SU-DHL-6 (cell line): ENCODE measurements around the gene RUFY4.
A peak's percentile ranks its signal among the peaks of the same experiment; 100 is the strongest.

ENCODE experiments used
- H2AFZ ChIP-seq: fragments of 200-600 bp; sonication (generic); 2 replicates; pipeline ENCODE4 v1.6.1; 2014; ENCODE audit warnings: low read depth, mild to moderate bottlenecking, moderate library complexity, mixed read lengths, antibody characterized with exemption, low read length; ENCODE audit not compliant: severe bottlenecking
- H3F3A ChIP-seq: fragments of 200-600 bp; shearing (Covaris generic); 2 replicates; pipeline ENCODE4 v1.6.0; 2016; ENCODE audit warnings: antibody characterized with exemption, mild to moderate bottlenecking; ENCODE audit not compliant: insufficient read depth
- H3K27ac ChIP-seq: fragments of 200-600 bp; sonication (generic); 2 replicates; pipeline ENCODE4 v1.5.1; 2016; ENCODE audit warnings: low read depth, mild to moderate bottlenecking, low read length, moderate library complexity, mixed read lengths
- H3K27me3 ChIP-seq: fragments of 200-600 bp; sonication (generic), shearing (Covaris generic); 2 replicates; pipeline ENCODE4 v1.6.0; 2014; ENCODE audit warnings: mild to moderate bottlenecking, low read length
- H3K36me3 ChIP-seq: fragments of 200-600 bp; sonication (generic); 2 replicates; pipeline ENCODE4 v1.6.1; 2014; ENCODE audit warnings: mild to moderate bottlenecking, low read length, mixed read lengths
- H3K4me2 ChIP-seq: fragments of 300-600, 200-600 bp; shearing (Covaris generic), sonication (generic); 2 replicates; pipeline ENCODE4 v1.6.0; 2014; ENCODE audit warnings: low read length, low read depth, mild to moderate bottlenecking; ENCODE audit not compliant: poor library complexity, severe bottlenecking
- H3K4me3 ChIP-seq: fragments of 200-600 bp; sonication (generic); 2 replicates; pipeline ENCODE4 v1.5.1; 2014; ENCODE audit warnings: antibody characterized with exemption, low read length, mild to moderate bottlenecking, mixed read lengths; ENCODE audit not compliant: insufficient read depth, poor library complexity, severe bottlenecking
- H3K79me2 ChIP-seq: fragments of 200-600 bp; sonication (generic); 2 replicates; pipeline ENCODE4 v1.6.1; 2014; ENCODE audit warnings: mild to moderate bottlenecking, low read length, moderate library complexity; ENCODE audit not compliant: insufficient read depth
- H3K9ac ChIP-seq: fragments of 200-600 bp; sonication (generic); 2 replicates; pipeline ENCODE4 v1.7.0; 2014; ENCODE audit warnings: mild to moderate bottlenecking, low read length
- H3K9me2 ChIP-seq: fragments of 200-600 bp; sonication (generic); replicated peaks from 2 replicates; pipeline ENCODE4 v1.6.1; 2014; ENCODE audit warnings: low read length; ENCODE audit not compliant: insufficient read depth
- H3K9me3 ChIP-seq: fragments of 200-600 bp; sonication (generic); 2 replicates; pipeline ENCODE4 v1.6.1; 2014; ENCODE audit warnings: low read length, mixed read lengths; ENCODE audit not compliant: insufficient read depth
- H4K20me1 ChIP-seq: fragments of 200-600 bp; sonication (generic); 2 replicates; pipeline ENCODE4 v1.6.1; 2014; ENCODE audit warnings: low read depth, mild to moderate bottlenecking, antibody characterized with exemption, low read length, moderate library complexity, mixed read lengths
- EZH2phosphoT487 ChIP-seq: fragments of 200-600 bp; sonication (generic), shearing (Covaris generic); conservative IDR thresholded peaks from 2 replicates; pipeline ENCODE4 v1.6.1; 2018; ENCODE audit warnings: mild to moderate bottlenecking, antibody characterized with exemption, low read length, moderate library complexity, mixed read lengths
- TF ChIP-seq, protein P1 (sequence below): fragments of 200-600 bp; sonication (generic); IDR thresholded peaks from one replicate; pipeline ENCODE4 v1.5.1; 2017; ENCODE audit warnings: antibody characterized with exemption, mild to moderate bottlenecking, low read length, moderate library complexity; ENCODE audit not compliant: insufficient read depth, poor library complexity, severe bottlenecking

The RUFY4 gene

DNA sequence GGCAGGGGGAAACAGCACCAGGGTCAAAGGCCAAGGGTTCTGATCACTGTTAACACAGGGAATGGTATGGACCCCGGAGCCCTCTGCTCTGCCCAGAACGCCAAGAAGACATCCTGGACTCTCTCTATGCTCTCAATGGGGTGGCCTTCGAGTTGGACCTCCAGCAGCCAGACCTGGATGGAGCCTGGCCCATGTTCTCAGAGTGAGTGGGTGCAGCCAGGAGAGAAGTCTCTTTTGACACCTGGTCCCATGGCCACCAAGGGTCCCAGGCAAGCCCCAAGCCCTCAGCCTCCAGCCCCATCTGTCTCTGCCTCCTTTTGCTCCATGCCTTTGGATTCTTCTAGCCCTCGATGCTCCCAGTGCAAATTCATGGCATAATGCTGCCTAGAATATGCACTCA lies 4.1 kb downstream of the RUFY4 start:
- no peaks in the 10 kb centered on the region for H4K20me1 ChIP-seq
- TF ChIP-seq, protein P1, sequence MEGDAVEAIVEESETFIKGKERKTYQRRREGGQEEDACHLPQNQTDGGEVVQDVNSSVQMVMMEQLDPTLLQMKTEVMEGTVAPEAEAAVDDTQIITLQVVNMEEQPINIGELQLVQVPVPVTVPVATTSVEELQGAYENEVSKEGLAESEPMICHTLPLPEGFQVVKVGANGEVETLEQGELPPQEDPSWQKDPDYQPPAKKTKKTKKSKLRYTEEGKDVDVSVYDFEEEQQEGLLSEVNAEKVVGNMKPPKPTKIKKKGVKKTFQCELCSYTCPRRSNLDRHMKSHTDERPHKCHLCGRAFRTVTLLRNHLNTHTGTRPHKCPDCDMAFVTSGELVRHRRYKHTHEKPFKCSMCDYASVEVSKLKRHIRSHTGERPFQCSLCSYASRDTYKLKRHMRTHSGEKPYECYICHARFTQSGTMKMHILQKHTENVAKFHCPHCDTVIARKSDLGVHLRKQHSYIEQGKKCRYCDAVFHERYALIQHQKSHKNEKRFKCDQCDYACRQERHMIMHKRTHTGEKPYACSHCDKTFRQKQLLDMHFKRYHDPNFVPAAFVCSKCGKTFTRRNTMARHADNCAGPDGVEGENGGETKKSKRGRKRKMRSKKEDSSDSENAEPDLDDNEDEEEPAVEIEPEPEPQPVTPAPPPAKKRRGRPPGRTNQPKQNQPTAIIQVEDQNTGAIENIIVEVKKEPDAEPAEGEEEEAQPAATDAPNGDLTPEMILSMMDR, result no peak
- no peak overlapping the region for H3K27ac ChIP-seq
- no peaks in the 10 kb centered on the region for H3F3A ChIP-seq
- no peaks in the 10 kb centered on the region for H3K36me3 ChIP-seq
- no peaks in the 10 kb centered on the region for H3K9me2 ChIP-seq
- no peaks in the 10 kb centered on the region for H3K27me3 ChIP-seq
- no peak overlapping the region for H3K4me2 ChIP-seq
- no peak overlapping the region for H2AFZ ChIP-seq
- no peak overlapping the region for H3K4me3 ChIP-seq
- H3K79me2 ChIP-seq, result no peaks in the 10 kb centered on the region
- H3K9me3 ChIP-seq, result no peaks in the 10 kb centered on the region
- H3K9ac ChIP-seq, result no peak overlapping the region

DNA sequence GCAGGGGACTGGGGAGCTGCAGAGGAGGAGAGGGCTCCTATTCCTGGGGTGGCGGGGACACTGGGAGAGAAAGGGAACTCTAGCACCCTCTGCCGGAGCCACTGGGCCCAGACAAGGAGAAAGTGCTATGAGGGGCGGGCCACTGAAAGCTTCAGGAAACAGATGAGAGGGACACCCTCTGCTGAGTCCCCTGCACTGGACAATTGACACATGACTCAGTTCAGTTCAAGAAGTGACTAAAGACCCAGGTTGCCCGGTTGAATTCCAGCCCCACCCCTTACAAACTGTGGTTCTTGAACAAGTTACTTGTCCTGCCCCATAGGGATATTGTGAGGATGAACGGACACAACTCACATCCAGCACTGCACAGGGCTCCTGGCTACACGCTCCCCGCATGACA lies 5.0 kb downstream of the RUFY4 start:
- Histone ChIP-seq H3K4me3 (no peak overlapping the region), H3K4me2 (no peak overlapping the region), H3K9ac (no peak overlapping the region), H3K27ac (no peak overlapping the region), H3K9me2 (no peaks in the 10 kb centered on the region), H3F3A (no peaks in the 10 kb centered on the region), H3K9me3 (no peaks in the 10 kb centered on the region), H2AFZ (no peak overlapping the region), H3K79me2 (no peaks in the 10 kb centered on the region), H4K20me1 (no peaks in the 10 kb centered on the region), H3K27me3 (no peaks in the 10 kb centered on the region), H3K36me3 (no peaks in the 10 kb centered on the region)
- TF ChIP-seq EZH2phosphoT487, result no peak
- TF ChIP-seq, protein P1, result peak; percentile 62

DNA sequence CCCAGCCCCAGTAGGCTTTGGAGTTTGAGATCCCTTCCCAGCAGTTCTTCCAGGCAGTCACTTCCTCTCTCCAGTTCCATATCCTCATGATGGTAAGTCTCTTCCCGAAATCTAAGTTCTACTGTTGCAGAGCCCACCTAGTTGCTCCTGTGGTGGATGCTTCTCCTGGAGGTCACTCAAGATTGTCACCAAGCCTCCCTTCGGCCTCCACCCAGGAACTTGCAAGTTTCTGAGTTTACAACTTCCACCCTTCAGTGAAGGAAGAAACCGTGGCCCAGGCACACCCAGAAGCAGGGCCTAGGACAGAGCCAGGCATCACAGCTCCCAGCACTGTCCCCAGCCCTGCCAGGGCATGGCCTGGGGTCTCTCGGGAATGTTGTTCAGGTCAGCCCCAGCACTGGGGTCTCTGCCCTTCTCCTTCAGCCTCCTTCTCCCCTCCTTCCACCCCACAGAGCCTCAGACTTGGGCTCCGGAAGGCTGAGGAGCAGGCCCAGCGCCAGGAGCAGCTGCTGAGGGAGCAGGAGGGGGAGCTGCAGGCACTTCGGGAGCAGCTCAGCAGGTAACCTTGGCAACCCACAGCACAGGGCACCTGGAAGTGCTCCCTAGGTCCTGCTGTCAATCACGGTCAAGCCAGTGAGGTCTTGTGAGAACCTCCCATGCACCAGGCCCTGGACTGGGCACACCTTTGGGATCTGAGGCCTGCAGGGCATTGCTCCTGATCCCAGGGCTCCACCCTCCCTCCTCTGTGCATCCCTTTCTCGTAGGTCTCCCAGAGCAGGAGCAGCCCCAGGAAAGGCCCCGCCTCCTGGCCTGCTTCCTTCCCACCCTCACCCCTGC lies 7.1 kb downstream of the RUFY4 start:
- Histone ChIP-seq H3K79me2 (no peaks in the 10 kb centered on the region), H3K4me3 (no peak overlapping the region), H3K9ac (no peak overlapping the region), H2AFZ (no peak overlapping the region), H3K27me3 (no peaks in the 10 kb centered on the region), H3K4me2 (no peak overlapping the region), H3K27ac (no peak overlapping the region), H3K9me2 (no peaks in the 10 kb centered on the region), H3K36me3 (no peaks in the 10 kb centered on the region), H4K20me1 (no peaks in the 10 kb centered on the region), H3F3A (no peaks in the 10 kb centered on the region), H3K9me3 (no peaks in the 10 kb centered on the region)
- no peak for TF ChIP-seq EZH2phosphoT487
- TF ChIP-seq, protein P1, result no peak
